ENCODE results near the gene DMXL2. TPM values are rescaled to one million over a fixed set of nuclear protein-coding genes. Genes with fewer than 3 reads are reported as not detected.

Gene DMXL2
- total and polyA plus RNA-seq, 10 donors: 11.1 to 140 (median 66.4) TPM

DNA sequence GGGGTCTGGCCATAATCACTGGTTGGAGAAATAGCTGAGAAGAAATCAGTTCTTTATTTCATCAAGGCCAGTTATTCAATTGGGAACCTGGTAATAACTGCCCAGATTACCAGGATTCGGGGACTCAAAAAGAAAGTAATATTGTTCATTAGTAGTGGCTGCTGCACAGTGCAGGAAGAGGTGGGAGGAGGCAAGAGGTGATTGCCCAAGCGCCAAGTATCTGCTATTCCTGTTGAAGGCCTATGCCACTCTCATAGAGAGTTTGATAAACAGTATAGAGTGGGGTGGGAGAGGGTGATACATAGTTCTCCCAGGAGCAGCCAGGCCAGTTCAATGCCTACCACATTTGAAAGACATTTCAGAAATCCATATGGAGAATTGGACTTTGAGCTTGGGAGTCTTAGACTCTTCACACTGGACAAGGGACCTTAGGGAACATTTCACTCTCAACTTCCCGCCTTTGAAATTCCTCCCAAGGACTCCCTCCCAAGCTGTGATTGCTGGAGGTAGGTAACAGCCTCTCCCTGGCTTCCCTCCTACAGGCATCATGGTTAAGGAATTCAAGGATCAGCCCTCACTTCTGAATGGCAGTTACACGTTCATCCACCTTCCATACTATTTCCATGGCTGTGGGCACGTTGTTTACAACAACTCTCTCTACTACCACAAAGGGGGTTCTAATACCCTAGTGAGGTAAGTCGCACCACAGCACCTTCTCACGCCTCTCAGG, 221.4 kb downstream of the DMXL2 start:
- WGBS, 5 donors: 76 to 87% (median 79%) methylated on average over 7 of the region's 7 CpGs
- Histone ChIP-seq H3K27me3 (replicated peaks in 1 of 7) (peaks cover 0 to 25% (median 0%) of the 10 kb centered on the region in 7 donors), H3K36me3 (no peaks in the 10 kb centered on the region), H3K9me3 (no peaks in the 10 kb centered on the region), H3K4me1 (peaks cover 0 to 13% (median 2%) of the 10 kb centered on the region in 6 donors), H3K27ac (no peak overlapping the region), H3K4me3 (no peak overlapping the region)
- TF ChIP-seq POLR2AphosphoS5 (IDR thresholded peaks at IDR 0.05) (no peak), POLR2A (IDR thresholded peaks at IDR 0.05) (no peak)
- TF ChIP-seq, protein P1, sequence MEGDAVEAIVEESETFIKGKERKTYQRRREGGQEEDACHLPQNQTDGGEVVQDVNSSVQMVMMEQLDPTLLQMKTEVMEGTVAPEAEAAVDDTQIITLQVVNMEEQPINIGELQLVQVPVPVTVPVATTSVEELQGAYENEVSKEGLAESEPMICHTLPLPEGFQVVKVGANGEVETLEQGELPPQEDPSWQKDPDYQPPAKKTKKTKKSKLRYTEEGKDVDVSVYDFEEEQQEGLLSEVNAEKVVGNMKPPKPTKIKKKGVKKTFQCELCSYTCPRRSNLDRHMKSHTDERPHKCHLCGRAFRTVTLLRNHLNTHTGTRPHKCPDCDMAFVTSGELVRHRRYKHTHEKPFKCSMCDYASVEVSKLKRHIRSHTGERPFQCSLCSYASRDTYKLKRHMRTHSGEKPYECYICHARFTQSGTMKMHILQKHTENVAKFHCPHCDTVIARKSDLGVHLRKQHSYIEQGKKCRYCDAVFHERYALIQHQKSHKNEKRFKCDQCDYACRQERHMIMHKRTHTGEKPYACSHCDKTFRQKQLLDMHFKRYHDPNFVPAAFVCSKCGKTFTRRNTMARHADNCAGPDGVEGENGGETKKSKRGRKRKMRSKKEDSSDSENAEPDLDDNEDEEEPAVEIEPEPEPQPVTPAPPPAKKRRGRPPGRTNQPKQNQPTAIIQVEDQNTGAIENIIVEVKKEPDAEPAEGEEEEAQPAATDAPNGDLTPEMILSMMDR (IDR thresholded peaks at IDR 0.05 in 8 of 11, conservative IDR thresholded peaks at IDR 0.05 in 3 of 11): no peak
- intact Hi-C loops (cut with DNase I; ENCODE audit: low total_unique reads): no loop called here
- DNase-seq: no peak

DNA sequence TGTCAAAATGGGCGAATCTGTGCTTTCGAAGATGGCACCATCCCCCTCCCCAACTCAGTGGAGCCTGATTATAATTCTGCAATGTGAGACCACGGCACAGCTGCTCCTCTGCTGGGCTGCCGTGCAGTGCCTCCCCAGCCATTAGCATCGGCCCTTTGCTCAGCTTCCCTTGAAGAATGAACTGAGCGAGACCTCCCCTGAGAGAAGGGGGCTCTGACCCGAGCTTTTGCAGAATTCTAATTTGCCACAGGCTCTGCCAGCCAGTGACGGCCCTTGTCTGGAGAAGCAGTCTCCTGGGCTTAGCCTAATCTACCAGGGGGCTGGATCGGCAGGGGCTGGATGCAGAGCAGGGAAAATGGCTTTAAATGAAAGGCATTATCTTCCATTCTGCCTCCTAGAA, 223.9 kb downstream of the DMXL2 start:
- no peak overlapping the region for H3K27ac ChIP-seq
- no peaks in the 10 kb centered on the region for H3K9me3 ChIP-seq
- no peak overlapping the region for H3K4me3 ChIP-seq
- no peak for DNase-seq
- peaks cover 0 to 3% (median 0%) of the 10 kb centered on the region in 7 donors for H3K27me3 ChIP-seq (replicated peaks in 1 of 7)
- H3K36me3 ChIP-seq: no peaks in the 10 kb centered on the region
- TF ChIP-seq POLR2AphosphoS5 (IDR thresholded peaks at IDR 0.05) (no peak), POLR2A (IDR thresholded peaks at IDR 0.05) (no peak)
- TF ChIP-seq, protein P1 (IDR thresholded peaks at IDR 0.05 in 8 of 11, conservative IDR thresholded peaks at IDR 0.05 in 3 of 11): no peak
- intact Hi-C loops (cut with DNase I; ENCODE audit: low total_unique reads): no loop called here
- WGBS, 5 donors: 79 to 84% (median 82%) methylated on average over 7 to 9 of the region's 9 CpGs
- H3K4me1 ChIP-seq: peaks cover 0 to 13% (median 2%) of the 10 kb centered on the region in 6 donors

Other genes with a start within 250 kb of the DMXL2 start
- under 1 TPM in 1 of 7 donors, not detected in 6; 0.16 TPM for gene SCG3, start 58.7 kb upstream of the DMXL2 start, total RNA-seq
- under 1 TPM in 1 of 3 donors, not detected in 2; 0.06 TPM for gene SCG3, start 58.7 kb upstream of the DMXL2 start, polyA plus RNA-seq
- 10 to 100 TPM; 18.1 to 41.7 (median 24.2) TPM for gene LYSMD2, start 114.9 kb upstream of the DMXL2 start, total RNA-seq
- 10 to 100 TPM; 32.7 to 39.0 (median 35.5) TPM for gene LYSMD2, start 114.9 kb upstream of the DMXL2 start, polyA plus RNA-seq
- gene TMOD2, start 128.8 kb upstream of the DMXL2 start, total RNA-seq: 10 to 100 TPM in 6 of 7 donors, 1 to 10 TPM in 1; 9.0 to 21.1 (median 15.9) TPM
- 1 to 10 TPM; 1.3 to 2.6 (median 1.6) TPM for gene TMOD2, start 128.8 kb upstream of the DMXL2 start, polyA plus RNA-seq
- gene TMOD3, start 206.9 kb upstream of the DMXL2 start, total RNA-seq: 10 to 100 TPM; 33.2 to 65.5 (median 55.5) TPM
- gene TMOD3, start 206.9 kb upstream of the DMXL2 start, polyA plus RNA-seq: 10 to 100 TPM in 2 of 3 donors, 1 to 10 TPM in 1; 8.9 to 12.4 (median 10.7) TPM

Data from spleen (tissue), 11 donors.